AG04450 (cell line): ENCODE results near the gene SGSH. TPM values are rescaled to one million over a fixed set of nuclear protein-coding genes. Genes with fewer than 3 reads are reported as not detected.

Source experiments
- CTCF ChIA-PET: fragments of 300-600, 350-600 bp; formaldehyde crosslinking; extraction: SDS; loops from one replicate; lab custom pipeline; 2022; ENCODE audit warnings: antibody characterized with exemption, inconsistent platforms; lab: Charles Lee
- POLR2A ChIA-PET: fragments of 350-600 bp; formaldehyde crosslinking; extraction: SDS; loops from one replicate; lab custom pipeline; 2021; ENCODE audit warnings: antibody characterized with exemption, inconsistent platforms; lab: Yijun Ruan, JAX
- DNase-seq: peaks from one replicate; pipeline ENCODE4 v3.0.0-alpha.2; 2011; ENCODE audit warnings: low read depth, low spot score
- H3K27ac ChIP-seq: one replicate; pipeline ENCODE4 v1.5.1; 2012; ENCODE audit warnings: low read depth, low read length, control low read depth
- H3K27me3 ChIP-seq: one replicate; pipeline ENCODE4 v1.6.0; 2012; ENCODE audit warnings: low read length; ENCODE audit not compliant: control insufficient read depth, insufficient read depth
- H3K4me3 ChIP-seq: 2 replicates; pipeline ENCODE4 v1.5.1; 2011; ENCODE audit warnings: mild to moderate bottlenecking, low read depth, low read length, control low read depth
- H3K9me3 ChIP-seq: 2 replicates; pipeline ENCODE4 v1.5.1; 2012; ENCODE audit warnings: low read length; ENCODE audit not compliant: control insufficient read depth, insufficient read depth
- CTCF ChIP-seq: IDR thresholded peaks from 2 replicates; pipeline ENCODE4 v1.5.1; 2011; ENCODE audit warnings: low read depth, low read length, control low read depth, inconsistent platforms
- polyA plus RNA-seq: library from polyadenylated mRNA; depleted of rRNA; stranded (reverse); fragments of >200 nt; gene quantifications from 2 replicates; pipeline ENCODE4 v1.2.3, GENCODE V29; 2011

Gene SGSH
- polyA plus RNA-seq, 1 experiment = 39.9 TPM

- POLR2A ChIA-PET = no interaction called here
Observed at GRCh38 chr17:80216473-80217456, 3.4 kb downstream of the SGSH start.

GRCh38 chr17:80214878-80215210 lies 5.3 kb downstream of the SGSH start:
- ChIA-PET POLR2A (no interaction called here), CTCF (no interaction called here)
- no peak overlapping the region for H3K27ac ChIP-seq
- no peak overlapping the region for H3K4me3 ChIP-seq
- H3K9me3 ChIP-seq = no peaks in the 10 kb centered on the region; the same call in 1 of the 2 replicates
- no peak for DNase-seq
- H3K27me3 ChIP-seq = no peaks in the 10 kb centered on the region
- no peak for TF ChIP-seq CTCF

More at GRCh38 chr17:80216473-80217456, 3.4 kb downstream of the SGSH start:
- Histone ChIP-seq H3K27ac (no peak overlapping the region), H3K27me3 (no peaks in the 10 kb centered on the region), H3K9me3 (no peaks in the 10 kb centered on the region; the same call in 1 of the 2 replicates), H3K4me3 (no peak overlapping the region)
- no peak for DNase-seq
- TF ChIP-seq CTCF = no peak
- CTCF ChIA-PET = no interaction called here

- no peaks in the 10 kb centered on the region; the same call in 1 of the 2 replicates for H3K9me3 ChIP-seq
- H3K27me3 ChIP-seq = no peaks in the 10 kb centered on the region
- ChIA-PET CTCF (no interaction called here), POLR2A (no interaction called here)
- no peak overlapping the region for H3K4me3 ChIP-seq
- DNase-seq = no peak
- H3K27ac ChIP-seq = no peak overlapping the region
- TF ChIP-seq CTCF = no peak
Observed at GRCh38 chr17:80214012-80214877, 5.9 kb downstream of the SGSH start.

GRCh38 chr17:80213643-80213975 lies 6.5 kb downstream of the SGSH start:
- no peak for DNase-seq
- no peak overlapping the region for H3K4me3 ChIP-seq
- ChIA-PET CTCF (no interaction called here), POLR2A (no interaction called here)
- H3K27me3 ChIP-seq = no peaks in the 10 kb centered on the region
- H3K9me3 ChIP-seq = no peaks in the 10 kb centered on the region; the same call in 1 of the 2 replicates
- H3K27ac ChIP-seq = no peak overlapping the region
- TF ChIP-seq CTCF = no peak
